GM06990 (cell line): Measurements from ENCODE around the gene AMMECR1.

ENCODE experiments used
- DNase-seq: peaks from one replicate; pipeline ENCODE4 v3.0.0-alpha.2; 2011; ENCODE audit not compliant: insufficient read length; ENCODE audit errors: extremely low read depth
- H3K27me3 ChIP-seq: replicated peaks from 2 replicates; pipeline ENCODE4 v1.6.0; 2011; ENCODE audit warnings: low read length; ENCODE audit not compliant: control insufficient read depth, insufficient read depth
- H3K36me3 ChIP-seq: 2 replicates; pipeline ENCODE4 v1.5.1; 2011; ENCODE audit warnings: low read length; ENCODE audit not compliant: control insufficient read depth, insufficient read depth
- H3K4me3 ChIP-seq: replicated peaks from 2 replicates; pipeline ENCODE4 v1.5.1; 2011; ENCODE audit warnings: low read depth, mild to moderate bottlenecking, control low read depth, low read length
- TF ChIP-seq, protein P1 (sequence below): IDR thresholded peaks from 2 replicates; pipeline ENCODE4 v1.5.1; 2011; ENCODE audit warnings: low read length, control low read depth, mild to moderate bottlenecking, inconsistent platforms; ENCODE audit not compliant: insufficient read depth, poor library complexity, severe bottlenecking

AMMECR1 gene

DNA sequence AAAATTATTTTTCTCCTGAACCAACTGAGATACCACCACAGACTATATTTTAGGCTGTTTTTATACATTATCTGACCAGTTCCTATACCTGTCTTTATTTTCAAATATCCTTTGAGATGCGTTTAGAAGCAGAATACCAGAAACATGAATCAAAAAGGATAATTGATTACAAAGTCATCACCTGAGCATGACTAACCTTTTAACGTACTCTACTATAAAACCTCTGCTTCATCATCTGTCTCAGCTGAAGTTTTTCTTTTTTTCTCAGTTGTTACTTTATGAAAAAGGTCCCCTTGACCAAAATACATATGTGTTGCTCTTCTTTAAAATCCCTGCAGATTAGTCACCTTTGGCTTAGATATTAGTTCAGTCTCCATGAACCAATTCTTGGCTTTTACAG is 109.8 kb downstream of the AMMECR1 start:
- no peak for DNase-seq
- Histone ChIP-seq H3K36me3 (no peaks in the 10 kb centered on the region), H3K4me3 (no peak overlapping the region), H3K27me3 (no peaks in the 10 kb centered on the region)
- TF ChIP-seq, protein P1, sequence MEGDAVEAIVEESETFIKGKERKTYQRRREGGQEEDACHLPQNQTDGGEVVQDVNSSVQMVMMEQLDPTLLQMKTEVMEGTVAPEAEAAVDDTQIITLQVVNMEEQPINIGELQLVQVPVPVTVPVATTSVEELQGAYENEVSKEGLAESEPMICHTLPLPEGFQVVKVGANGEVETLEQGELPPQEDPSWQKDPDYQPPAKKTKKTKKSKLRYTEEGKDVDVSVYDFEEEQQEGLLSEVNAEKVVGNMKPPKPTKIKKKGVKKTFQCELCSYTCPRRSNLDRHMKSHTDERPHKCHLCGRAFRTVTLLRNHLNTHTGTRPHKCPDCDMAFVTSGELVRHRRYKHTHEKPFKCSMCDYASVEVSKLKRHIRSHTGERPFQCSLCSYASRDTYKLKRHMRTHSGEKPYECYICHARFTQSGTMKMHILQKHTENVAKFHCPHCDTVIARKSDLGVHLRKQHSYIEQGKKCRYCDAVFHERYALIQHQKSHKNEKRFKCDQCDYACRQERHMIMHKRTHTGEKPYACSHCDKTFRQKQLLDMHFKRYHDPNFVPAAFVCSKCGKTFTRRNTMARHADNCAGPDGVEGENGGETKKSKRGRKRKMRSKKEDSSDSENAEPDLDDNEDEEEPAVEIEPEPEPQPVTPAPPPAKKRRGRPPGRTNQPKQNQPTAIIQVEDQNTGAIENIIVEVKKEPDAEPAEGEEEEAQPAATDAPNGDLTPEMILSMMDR, result no peak

- H3K27me3 ChIP-seq, result no peaks in the 10 kb centered on the region
- no peak overlapping the region for H3K4me3 ChIP-seq
- DNase-seq, result no peak
- H3K36me3 ChIP-seq, result no peaks in the 10 kb centered on the region; the same call in none of the 2 replicates
- TF ChIP-seq, protein P1, result no peak
Observed at GRCh38 chrX:110204986-110205385, 112.9 kb downstream of the AMMECR1 start.

- H3K4me3 ChIP-seq, result no peak overlapping the region
- H3K36me3 ChIP-seq, result no peaks in the 10 kb centered on the region; the same call in none of the 2 replicates
- DNase-seq, result no peak
- TF ChIP-seq, protein P1, result no peak
- H3K27me3 ChIP-seq, result no peaks in the 10 kb centered on the region
Observed at GRCh38 chrX:110201799-110202198, 116.1 kb downstream of the AMMECR1 start.

- DNase-seq, result no peak
- TF ChIP-seq, protein P1, result no peak
- Histone ChIP-seq H3K4me3 (no peak overlapping the region), H3K27me3 (no peaks in the 10 kb centered on the region), H3K36me3 (peaks cover 2% of the 10 kb centered on the region; the same call in 1 of the 2 replicates)
Observed at GRCh38 chrX:110194977-110195376, 122.9 kb downstream of the AMMECR1 start.

DNA sequence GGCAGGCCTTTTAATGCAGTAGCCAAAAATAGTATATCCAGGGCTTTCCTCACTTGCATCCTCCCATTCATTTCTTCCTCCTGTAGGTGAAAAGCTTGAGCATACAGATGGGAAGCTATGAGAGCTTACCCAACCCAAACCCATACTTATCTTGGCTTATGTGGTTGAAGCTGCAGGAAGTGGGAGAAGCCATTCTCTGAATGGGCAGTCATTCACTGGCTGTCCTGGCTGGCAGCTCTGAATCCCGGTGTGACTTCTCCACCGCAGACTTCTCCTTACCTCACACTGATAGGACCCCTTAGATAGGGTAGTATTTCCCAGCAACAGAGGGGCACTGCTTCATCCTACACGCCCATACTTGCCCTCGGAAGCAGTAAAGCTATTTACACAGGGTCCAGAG is 125.4 kb downstream of the AMMECR1 start:
- TF ChIP-seq, protein P1, result no peak
- H3K27me3 ChIP-seq, result no peaks in the 10 kb centered on the region
- H3K36me3 ChIP-seq, result peaks cover 2% of the 10 kb centered on the region; the same call in 1 of the 2 replicates
- DNase-seq, result no peak
- H3K4me3 ChIP-seq, result no peak overlapping the region
